NCI-H226 (cell line): ENCODE data around the gene CNDP1.
A peak's percentile ranks its signal among the peaks of the same experiment; 100 is the strongest.
"Not testable (repeated sequence)": the region's sequence is repeated elsewhere in the genome, so short reads cannot be mapped to it uniquely, and the experiment has no call there.

Experiments
- DNase-seq: peaks from one replicate; pipeline ENCODE4 v3.0.0-alpha.2; 2015

Gene CNDP1

DNA sequence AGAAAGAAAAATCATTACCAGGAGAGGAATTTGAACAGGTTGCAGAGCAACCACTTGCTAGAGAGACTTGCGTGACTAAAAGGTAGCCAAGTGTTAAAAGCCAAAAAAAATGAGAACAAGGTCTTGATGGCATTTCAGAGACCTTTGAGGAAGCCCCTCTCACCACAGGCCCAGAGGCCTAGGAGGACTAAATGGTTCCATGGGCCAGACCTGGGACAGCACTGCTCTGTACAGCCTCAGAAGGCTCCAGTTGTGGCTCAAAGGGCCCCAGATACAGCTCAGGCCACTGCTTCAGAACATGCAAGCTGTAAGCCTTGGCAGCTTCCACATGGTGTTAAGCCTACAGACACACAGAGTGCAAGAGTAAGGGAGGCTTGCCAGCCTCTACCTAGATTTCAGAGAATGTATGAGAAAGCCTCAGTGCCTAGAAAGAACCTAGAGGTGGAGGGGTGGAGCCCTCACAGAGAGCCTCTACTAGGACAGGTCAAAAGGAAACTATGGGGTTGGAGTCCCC, 15.3 kb downstream of the CNDP1 start:
- no peak for DNase-seq

DNA sequence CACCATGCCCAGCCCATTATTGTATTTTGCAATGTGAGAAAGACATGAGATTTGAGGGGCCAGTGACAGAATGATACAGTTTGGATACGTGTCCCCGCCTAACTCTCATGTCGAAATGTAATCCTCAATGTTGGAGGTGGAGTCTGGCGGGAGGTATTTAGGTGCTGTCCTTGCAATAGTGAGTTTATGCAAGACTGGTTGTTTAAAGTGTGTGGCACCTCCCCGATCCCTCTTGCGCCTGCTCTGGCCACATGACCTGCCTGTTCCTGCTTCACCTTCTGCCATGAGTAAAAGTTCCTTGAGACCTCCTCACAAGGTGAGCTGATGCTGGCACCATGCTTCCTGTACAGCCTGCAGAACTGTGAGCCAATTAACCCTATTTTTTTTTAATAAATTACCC, 16.6 kb downstream of the CNDP1 start:
- no peak for DNase-seq

DNA sequence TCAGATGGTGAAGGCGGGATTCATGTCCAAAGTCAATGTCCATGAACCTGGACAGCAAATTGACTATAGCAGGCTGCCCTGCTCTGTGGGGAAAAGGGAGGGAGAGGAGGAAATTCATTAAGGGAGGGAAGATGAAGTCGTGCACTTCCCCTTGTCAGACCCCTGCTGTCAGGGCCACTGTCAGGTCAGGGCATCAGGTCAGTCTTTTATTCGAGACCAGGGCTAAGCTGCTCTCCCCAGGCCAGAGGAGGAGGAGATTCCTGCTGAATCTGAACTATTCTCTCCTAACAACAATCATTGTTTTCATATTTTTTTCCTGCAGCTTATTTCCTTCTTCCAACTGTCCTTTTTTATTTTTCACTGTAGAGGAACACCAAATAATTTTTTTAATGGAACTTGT, 17.2 kb downstream of the CNDP1 start:
- DNase-seq, result no peak

GRCh38 chr18:74551936-74552555, 17.7 kb downstream of the CNDP1 start:
- peak; percentile 9 for DNase-seq

DNA sequence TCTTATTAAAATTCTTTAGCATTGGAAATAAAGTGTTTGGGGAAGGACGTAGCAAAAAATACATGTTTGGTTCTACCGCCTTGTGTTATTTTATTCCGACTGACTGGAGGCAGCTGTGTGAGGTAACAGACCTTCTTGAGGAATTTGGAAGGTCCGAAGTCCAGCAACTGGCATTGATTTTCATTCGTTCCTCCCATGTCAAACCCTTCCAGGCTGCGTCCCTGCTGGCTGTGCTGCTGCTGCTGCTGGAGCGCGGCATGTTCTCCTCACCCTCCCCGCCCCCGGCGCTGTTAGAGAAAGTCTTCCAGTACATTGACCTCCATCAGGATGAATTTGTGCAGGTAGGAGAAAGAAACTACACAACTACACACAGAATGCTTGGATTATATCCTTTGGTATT, 21.8 kb downstream of the CNDP1 start:
- no peak for DNase-seq

GRCh38 chr18:74558096-74558495, 23.8 kb downstream of the CNDP1 start:
- no peak for DNase-seq

DNA sequence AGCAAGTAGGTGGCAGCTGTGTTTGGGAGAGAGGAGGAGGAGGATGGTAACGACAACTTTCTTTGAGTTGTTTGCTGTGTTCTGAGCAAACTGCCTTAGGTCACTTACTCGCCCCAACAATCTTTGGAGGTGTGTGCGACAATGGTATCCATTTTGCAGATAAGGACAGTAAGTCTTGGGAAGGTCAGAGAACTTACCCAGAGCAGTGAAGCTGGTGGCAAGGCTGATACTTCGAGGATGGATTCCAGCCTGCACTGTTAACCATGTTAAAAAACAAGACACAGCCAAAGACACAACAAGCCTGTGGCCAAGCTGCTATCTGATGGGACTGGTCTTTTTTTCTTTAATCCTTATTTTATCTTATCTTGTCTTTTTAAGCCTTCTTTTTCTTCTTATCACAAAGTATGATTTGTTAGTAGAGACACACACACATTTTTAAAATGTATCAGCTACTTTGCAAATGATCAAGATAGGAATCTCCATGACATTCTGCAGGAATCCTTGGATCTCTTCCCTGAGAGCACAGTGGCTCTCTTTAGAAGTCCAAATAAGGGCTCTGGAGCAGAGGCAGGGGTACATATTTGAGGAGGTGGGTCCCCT, 27.9 kb downstream of the CNDP1 start:
- DNase-seq, result no peak

DNA sequence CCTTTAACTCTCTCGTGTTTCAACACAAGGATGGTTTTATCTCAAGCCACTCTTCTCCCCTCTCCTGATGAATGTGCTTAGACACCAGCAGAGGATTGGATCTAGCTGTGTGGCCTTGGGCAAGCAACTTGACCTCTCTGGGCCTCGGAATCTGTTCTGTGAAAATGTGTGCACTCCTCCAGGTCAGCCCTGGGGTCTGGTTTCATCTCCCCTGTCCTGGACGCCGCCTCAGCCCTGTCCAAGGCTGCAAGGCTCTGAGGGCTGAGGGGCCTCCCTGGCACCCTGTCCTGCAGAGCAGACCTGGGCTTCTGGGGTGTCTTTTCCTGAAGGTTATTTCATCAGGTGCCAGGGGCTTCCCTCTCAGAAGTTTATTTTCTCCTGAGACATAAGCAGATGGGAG, 28.5 kb downstream of the CNDP1 start:
- no peak for DNase-seq

GRCh38 chr18:74563999-74564398, 29.7 kb downstream of the CNDP1 start:
- DNase-seq, result no peak

DNA sequence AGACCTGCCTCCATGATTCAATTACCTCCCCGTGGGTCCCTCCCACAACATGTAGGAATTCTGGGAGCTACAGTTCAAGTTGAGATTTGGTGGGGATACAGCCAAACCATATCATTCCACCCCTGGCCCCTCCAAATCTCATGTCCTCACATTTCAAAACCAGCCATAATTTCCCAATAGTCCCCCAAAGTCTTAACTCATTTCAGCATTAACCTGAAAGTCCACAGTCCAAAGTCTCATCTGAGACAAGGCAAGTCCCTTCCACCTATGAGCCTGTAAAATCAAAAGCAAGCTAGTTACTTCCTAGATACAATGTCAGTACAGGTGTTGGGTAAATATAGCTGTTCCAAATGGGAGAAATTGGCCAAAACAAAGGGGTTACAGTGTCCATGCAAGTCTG, 30.9 kb downstream of the CNDP1 start:
- not testable (repeated sequence) for DNase-seq

- not testable (repeated sequence) for DNase-seq
Observed at GRCh38 chr18:74565993-74566392, 31.7 kb downstream of the CNDP1 start.

- no peak for DNase-seq
Observed at GRCh38 chr18:74567822-74568221, 33.5 kb downstream of the CNDP1 start.

DNA sequence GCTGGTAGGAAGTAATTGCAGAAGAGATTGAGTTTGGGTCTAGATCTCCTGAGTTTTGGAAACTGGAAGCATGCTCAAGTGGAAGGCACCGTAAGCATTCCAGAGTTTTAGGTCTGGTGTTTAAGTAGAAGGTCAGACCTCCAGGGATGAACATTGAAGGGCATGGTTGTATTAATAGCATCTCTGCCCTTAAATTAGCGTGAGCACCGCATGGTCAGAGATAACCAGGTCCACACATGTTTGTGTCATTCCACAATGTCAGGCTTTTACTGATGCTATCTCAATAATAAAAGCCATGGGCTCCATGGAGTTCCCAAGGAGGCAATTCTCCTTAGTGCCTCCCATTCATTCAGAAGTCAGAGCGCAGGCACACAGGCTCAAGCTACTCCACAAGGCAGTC, 35.1 kb downstream of the CNDP1 start:
- DNase-seq, result no peak

DNA sequence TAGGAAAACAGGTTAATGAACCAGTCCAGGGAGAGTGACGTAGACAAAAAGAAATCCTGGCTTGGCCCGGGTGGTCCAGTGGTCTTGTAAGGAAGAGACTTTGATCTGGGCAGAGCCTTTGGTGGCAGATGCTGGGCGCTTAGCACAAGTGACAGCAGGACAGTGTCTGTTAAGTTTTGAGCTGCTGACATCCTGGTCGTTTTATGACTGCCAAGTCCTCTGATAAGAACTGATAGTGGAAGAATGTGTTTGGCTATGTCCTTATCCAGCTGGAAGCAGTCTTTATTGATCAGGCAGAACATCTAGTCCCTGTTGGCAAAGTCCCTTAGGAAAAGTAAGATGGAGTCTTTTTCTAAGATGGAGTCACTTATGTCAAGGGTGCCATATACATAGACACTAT, 36.0 kb downstream of the CNDP1 start:
- DNase-seq, result no peak

DNA sequence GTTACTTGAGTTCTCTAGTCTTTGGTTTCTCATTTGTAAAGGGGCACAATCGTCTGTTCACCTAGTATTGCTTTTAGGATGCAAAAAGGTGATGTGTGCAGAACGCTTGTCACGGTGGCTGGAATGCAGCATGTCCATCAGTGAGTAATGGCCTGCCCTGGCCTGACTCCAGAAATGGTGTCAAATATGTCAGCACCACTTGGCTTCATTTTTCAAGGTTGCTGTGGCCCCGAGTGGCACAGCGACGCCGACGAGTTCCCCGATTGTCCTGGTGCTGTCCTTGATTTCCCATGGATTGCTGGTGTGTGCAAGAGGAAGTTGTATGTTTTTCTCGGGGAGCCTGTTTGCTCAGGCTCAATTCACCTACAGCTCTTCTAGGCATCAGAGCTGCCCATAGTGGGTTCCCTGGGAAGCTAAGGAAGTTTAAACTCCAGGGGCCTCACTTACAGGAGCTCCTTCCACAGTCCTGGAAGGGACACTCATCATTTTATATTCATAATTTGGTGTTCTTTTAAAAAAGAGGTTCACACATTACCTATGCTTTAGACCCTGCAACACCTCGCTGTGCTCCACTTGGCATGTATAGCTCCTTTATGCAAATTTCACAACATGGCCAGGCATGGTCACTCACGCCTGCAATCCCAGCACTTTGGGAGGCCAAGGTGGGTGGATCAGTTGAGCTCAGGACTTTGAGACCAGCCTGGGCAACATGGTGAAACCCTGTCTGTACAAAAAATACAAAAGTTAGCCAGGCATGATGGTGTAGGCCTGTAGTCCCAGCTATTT, 37.8 kb downstream of the CNDP1 start:
- DNase-seq, result no peak

DNA sequence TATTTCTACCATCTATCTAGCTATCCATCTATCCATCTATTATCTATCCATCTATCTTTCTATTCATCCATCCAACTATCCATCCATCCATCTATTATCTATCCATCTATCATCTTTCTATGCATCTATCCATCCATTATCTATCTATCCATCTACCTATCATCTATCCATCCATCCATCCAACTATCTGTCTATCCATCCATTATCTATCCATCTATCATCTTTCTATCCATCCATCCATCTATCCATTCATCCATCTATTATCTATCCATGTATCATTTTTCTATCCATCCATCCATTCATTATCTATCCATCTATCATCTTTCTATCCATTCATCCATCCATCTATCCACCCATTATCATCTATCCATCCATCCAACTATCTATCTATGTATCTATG, 38.8 kb downstream of the CNDP1 start:
- no peak for DNase-seq

GRCh38 chr18:74574916-74575315, 40.6 kb downstream of the CNDP1 start:
- DNase-seq, result no peak

DNA sequence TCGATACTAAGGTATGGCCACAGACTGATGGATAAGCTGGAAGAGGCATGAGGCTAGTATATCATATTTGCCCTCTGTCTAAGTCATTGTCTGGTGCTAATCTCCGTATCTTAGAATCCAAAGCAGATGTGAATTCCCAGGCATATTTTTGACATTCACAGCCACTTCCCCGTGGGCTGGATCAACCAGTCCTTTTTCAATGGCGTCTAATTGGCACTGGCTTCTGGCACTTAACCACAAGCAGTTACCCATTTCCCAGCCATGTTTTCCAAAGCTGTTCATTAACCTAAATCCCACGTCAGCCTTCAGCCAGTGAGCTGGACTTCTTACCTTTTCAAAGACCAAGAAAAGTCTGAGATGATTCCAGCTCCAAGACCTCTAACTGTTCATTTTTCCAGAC, 42.7 kb downstream of the CNDP1 start:
- no peak for DNase-seq

GRCh38 chr18:74579496-74580065, 45.3 kb downstream of the CNDP1 start:
- no peak for DNase-seq

DNA sequence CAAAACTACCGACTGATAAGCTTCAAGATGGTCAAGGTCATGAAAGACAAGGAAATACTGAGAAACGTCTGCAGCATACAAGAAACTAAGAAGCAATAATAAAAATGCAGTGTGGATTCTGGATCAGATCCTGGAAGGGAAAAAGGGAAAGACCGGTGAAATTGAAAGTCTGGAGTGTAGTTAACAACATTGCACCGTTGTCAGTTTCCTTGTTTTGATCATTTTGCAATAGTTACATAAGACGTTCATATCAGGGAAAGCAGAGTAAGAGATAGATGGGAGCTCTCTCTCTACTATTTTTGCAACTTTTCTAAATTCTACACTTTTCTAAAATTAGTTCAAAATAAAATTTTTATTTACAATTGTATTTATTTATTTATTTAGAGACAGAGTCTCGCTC, 48.3 kb downstream of the CNDP1 start:
- no peak for DNase-seq

DNA sequence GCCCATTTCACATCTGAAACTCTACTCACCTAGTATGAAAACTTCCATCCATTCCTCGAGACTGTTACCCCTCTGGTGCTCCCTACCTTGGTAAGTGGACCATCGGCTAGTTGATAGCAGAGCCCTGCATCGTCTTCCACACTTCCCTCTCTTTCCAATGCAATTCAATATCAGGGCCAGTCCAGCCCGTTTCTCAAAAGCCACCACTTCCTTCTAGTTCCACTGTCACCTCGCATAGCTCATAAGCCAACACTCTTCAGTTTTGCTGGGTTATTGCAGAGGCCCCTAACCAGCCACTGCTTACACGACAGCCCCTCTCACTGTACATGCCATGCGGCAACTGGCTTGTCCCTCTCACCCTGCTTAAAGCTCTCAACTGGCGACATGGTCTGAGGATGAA, 53.1 kb downstream of the CNDP1 start:
- DNase-seq, result no peak

DNA sequence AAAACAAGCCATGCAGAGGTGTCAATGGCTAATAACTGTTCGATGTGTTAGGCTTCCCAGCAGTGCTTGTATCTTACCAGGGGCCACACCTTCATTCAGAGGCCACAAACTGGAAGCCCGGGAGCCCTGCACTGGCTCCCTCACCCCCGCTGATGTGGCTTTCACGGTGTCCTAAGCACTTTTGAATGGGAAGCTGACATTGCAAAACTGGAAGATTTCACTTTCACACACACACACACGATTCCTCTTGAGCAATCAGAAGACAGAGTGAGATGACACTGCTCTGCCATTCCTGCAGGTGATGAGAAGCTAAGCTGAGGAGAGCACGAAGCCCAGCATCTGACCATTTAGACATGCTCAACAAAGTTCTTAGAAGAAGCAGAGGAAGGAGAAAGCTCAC, 54.7 kb downstream of the CNDP1 start:
- no peak for DNase-seq

GRCh38 chr18:74589811-74590210, 55.5 kb downstream of the CNDP1 start:
- no peak for DNase-seq

GRCh38 chr18:74590671-74591070, 56.4 kb downstream of the CNDP1 start:
- no peak for DNase-seq
